HCT116 (cell line): ENCODE measurements around the gene PNMT. TPM values are rescaled to one million over a fixed set of nuclear protein-coding genes. Genes with fewer than 3 reads are reported as not detected.

Source experiments
- ATAC-seq: fragments of 200-7000 bp; cut with Tn5 transposase; 2 replicates; pipeline ENCODE4 v1.9.1; 2020; ENCODE audit warnings: mild to moderate bottlenecking, moderate library complexity
- BruUV-seq: library from RNA; stranded (reverse); fragments of 400-500 nt; replicated peaks from 2 replicates; lab custom pipeline; 2021; lab: Mats Ljungman, UMichigan
- CTCF ChIA-PET: fragments of 300-600 bp; sonication (Branson Sonifier 250); formaldehyde crosslinking; loops from one replicate; lab custom pipeline; 2021; ENCODE audit warnings: antibody characterized with exemption; lab: Charles Lee
- POLR2A ChIA-PET: fragments of 300-600, 350-600 bp; sonication (Branson Sonifier 250); formaldehyde crosslinking; loops from one replicate; lab custom pipeline; 2021; ENCODE audit warnings: antibody characterized with exemption; lab: Charles Lee
- RAD21 ChIA-PET, 2 experiments: fragments of 300-600 bp; sonication (Branson Sonifier 250); formaldehyde crosslinking; loops; one replicate each; lab custom pipeline; 2023; ENCODE audit warnings: low total read pairs in 2 of 2; ENCODE audit not compliant: uncharacterized antibody in 2 of 2, unreplicated experiment in 2 of 2, low non-redundant PET in 1 of 2; lab: Charles Lee
- DNase-seq: peaks from one replicate; pipeline ENCODE4 v3.0.0-alpha.2; 2010; ENCODE audit warnings: low read depth, low spot score
- H2AFZ ChIP-seq: fragments of 200-600 bp; shearing (Covaris generic), sonication (generic); 2 replicates; pipeline ENCODE4 v1.6.1; 2017; ENCODE audit warnings: low read depth, mixed run types, mixed read lengths, antibody characterized with exemption, low read length; ENCODE audit not compliant: poor library complexity, severe bottlenecking
- H3K27ac ChIP-seq: 2 replicates; pipeline ENCODE4 v1.5.1; 2012; ENCODE audit warnings: low read depth, low read length
- H3K27me3 ChIP-seq: fragments of 200-600 bp; sonication (generic); 2 replicates; pipeline ENCODE4 v1.6.1; 2016; ENCODE audit warnings: mixed run types, low read length, mixed read lengths; ENCODE audit not compliant: insufficient read depth
- H3K36me3 ChIP-seq, 2 experiments: fragments of 200-500 bp in 1 of 2; fragments of 200-600 bp in 1 of 2; sonication (Bioruptor generic) in 1 of 2; sonication (generic) in 1 of 2; 2 replicates each; pipeline versions ENCODE4 v1.5.1 to v1.6.1; 2014 to 2016; ENCODE audit warnings: low read length in 2 of 2, inconsistent platforms in 1 of 2, mixed read lengths in 1 of 2, mixed run types in 1 of 2; ENCODE audit not compliant: insufficient read depth in 2 of 2, control insufficient read depth in 1 of 2
- H3K4me1 ChIP-seq, 2 experiments: fragments of 200-600 bp in 1 of 2; sonication (generic) in 1 of 2; 2 replicates each; pipeline versions ENCODE4 v1.5.1 to v1.6.1; 2012 to 2017; ENCODE audit warnings: low read length in 2 of 2, inconsistent platforms in 1 of 2, mild to moderate bottlenecking in 1 of 2, mixed read lengths in 1 of 2, mixed run types in 1 of 2, moderate library complexity in 1 of 2; ENCODE audit not compliant: insufficient read depth in 2 of 2, control insufficient read depth in 1 of 2
- H3K4me2 ChIP-seq: fragments of 200-600 bp; sonication (generic); 2 replicates; pipeline ENCODE4 v1.6.1; 2017; ENCODE audit warnings: mixed run types, low read length, mixed read lengths
- H3K4me3 ChIP-seq, 2 experiments: fragments of 200-600 bp in 1 of 2; sonication (generic) in 1 of 2; replicated peaks in 1 of 2; 2 replicates each; pipeline ENCODE4 v1.5.1; 2011 to 2016; ENCODE audit warnings: low read length in 2 of 2, control low read depth in 1 of 2, low read depth in 1 of 2, mild to moderate bottlenecking in 1 of 2, mixed read lengths in 1 of 2, mixed run types in 1 of 2
- H3K79me2 ChIP-seq: fragments of 200-600 bp; sonication (generic); 2 replicates; pipeline ENCODE4 v1.6.1; 2017; ENCODE audit warnings: mild to moderate bottlenecking, mixed run types, low read length, moderate library complexity, mixed read lengths; ENCODE audit not compliant: insufficient read depth
- H3K9ac ChIP-seq: fragments of 200-600 bp; sonication (generic); 2 replicates; pipeline ENCODE4 v1.6.1; 2016; ENCODE audit warnings: low read length, mixed read lengths
- H3K9me2 ChIP-seq: fragments of 200-600 bp; sonication (generic), shearing (Covaris generic); 2 replicates; pipeline ENCODE4 v1.6.1; 2017; ENCODE audit warnings: mixed run types, mild to moderate bottlenecking, moderate library complexity; ENCODE audit not compliant: insufficient read depth
- H3K9me3 ChIP-seq, 2 experiments: fragments of 200-500 bp in 1 of 2; fragments of 200-600 bp in 1 of 2; sonication (Bioruptor generic) in 1 of 2; sonication (generic) in 1 of 2; 2 replicates each; pipeline ENCODE4 v1.6.1; 2014 to 2017; ENCODE audit warnings: low read length in 2 of 2, mixed read lengths in 2 of 2, inconsistent platforms in 1 of 2, low read depth in 1 of 2, mild to moderate bottlenecking in 1 of 2, mixed run types in 1 of 2, moderate library complexity in 1 of 2; ENCODE audit not compliant: control insufficient read depth in 1 of 2, insufficient read depth in 1 of 2
- H4K20me1 ChIP-seq: fragments of 200-600 bp; sonication (generic), shearing (Covaris generic); 2 replicates; pipeline ENCODE4 v1.6.1; 2017; ENCODE audit warnings: mixed run types, mild to moderate bottlenecking, moderate library complexity; ENCODE audit not compliant: insufficient read depth
- CEBPB ChIP-seq: IDR thresholded peaks from 2 replicates; pipeline ENCODE4 v1.6.1; 2012; ENCODE audit warnings: low read depth
- ELF1 ChIP-seq: IDR thresholded peaks from 2 replicates; pipeline ENCODE4 v1.6.1; 2012; ENCODE audit warnings: low read depth, borderline replicate concordance
- TCF7L2 ChIP-seq: IDR thresholded peaks from 2 replicates; pipeline ENCODE4 v1.7.0; 2011; ENCODE audit warnings: borderline replicate concordance, inconsistent platforms; ENCODE audit not compliant: insufficient read depth, insufficient read length; ENCODE audit errors: extremely low read depth
- intact Hi-C: fragments of 100-400 bp; cut with micrococcal nuclease; formaldehyde crosslinking; loops from 2 replicates; pipeline ENCODE4 v1.10.0; 2022
- total RNA-seq: library from RNA; stranded (reverse); gene quantifications from one replicate; pipeline ENCODE4 v1.2.1, GENCODE V29; 2021; ENCODE audit not compliant: unreplicated experiment
- TF ChIP-seq, protein P1 (sequence below), 3 experiments: fragments of 200-600 bp in 1 of 3; sonication (generic) in 1 of 3; IDR thresholded peaks in 2 of 3; conservative IDR thresholded peaks in 1 of 3; 2 replicates each; pipeline ENCODE4 v1.5.1; 2012 to 2017; ENCODE audit warnings: low read depth in 2 of 3, low read length in 2 of 3, antibody characterized with exemption in 1 of 3, borderline replicate concordance in 1 of 3, control low read depth in 1 of 3, mild to moderate bottlenecking in 1 of 3, mixed read lengths in 1 of 3, mixed run types in 1 of 3, moderate library complexity in 1 of 3; ENCODE audit not compliant: insufficient read depth in 1 of 3

Gene PNMT
- total RNA-seq, 1 experiment from 2014 or later: not detected

GRCh38 chr17:39633570-39634183, 34.6 kb upstream of the PNMT start:
- H3K4me2 ChIP-seq: peak overlapping the region; percentile 67; the same call in 1 of the 2 replicates
- peaks cover 15% of the 10 kb centered on the region for H3K79me2 ChIP-seq
- no peaks in the 10 kb centered on the region for H4K20me1 ChIP-seq
- ATAC-seq (no peak), DNase-seq (no peak)
- RAD21 ChIA-PET: interaction anchor here (1.7 to 2.2 kb wide), 3 partner anchors 10 to 12 kb away, joined by 5 to 12 read pairs (median 7); no protein-coding TSS in a partner anchor
- no peaks in the 10 kb centered on the region for H3K36me3 ChIP-seq
- CTCF ChIA-PET: interaction anchor here (1.4 to 8.3 kb wide), 5 partner anchors 11 to 86 kb away, joined by 4 to 157 read pairs (median 8); no protein-coding TSS in a partner anchor
- no TSS peak for BruUV-seq
- H3K27ac ChIP-seq: peak overlapping the region; percentile 51; the same call in 1 of the 2 replicates
- no peak overlapping the region for H3K9ac ChIP-seq
- no peaks in the 10 kb centered on the region for H3K9me3 ChIP-seq
- no peaks in the 10 kb centered on the region for H3K27me3 ChIP-seq
- TF ChIP-seq TCF7L2 (no peak), CEBPB (no peak)
- intact Hi-C loops: loop anchor here (2.0 kb wide), 1 partner anchor 41 kb away; no protein-coding TSS in a partner anchor
- no peaks in the 10 kb centered on the region for H3K9me2 ChIP-seq
- H3K4me1 ChIP-seq: peaks cover 60 to 83% of the 10 kb centered on the region in 2 experiments
- H3K4me3 ChIP-seq: no peak overlapping the region
- POLR2A ChIA-PET: no interaction called here
- no peak overlapping the region for H2AFZ ChIP-seq

GRCh38 chr17:39634384-39634871, 33.8 kb upstream of the PNMT start:
- H4K20me1 ChIP-seq: no peaks in the 10 kb centered on the region
- H3K4me3 ChIP-seq: no peak overlapping the region
- H3K27ac ChIP-seq: no peak overlapping the region
- H3K27me3 ChIP-seq: no peaks in the 10 kb centered on the region
- no peaks in the 10 kb centered on the region for H3K36me3 ChIP-seq
- H3K79me2 ChIP-seq: peaks cover 23% of the 10 kb centered on the region
- intact Hi-C loops: loop anchor here (2.0 kb wide), 1 partner anchor 40 kb away; no protein-coding TSS in a partner anchor
- POLR2A ChIA-PET: interaction anchor here (0.6 kb wide), 1 partner anchor 87 kb away, joined by 4 read pairs; no protein-coding TSS in a partner anchor
- no peak for TF ChIP-seq ELF1
- TF ChIP-seq, protein P1, sequence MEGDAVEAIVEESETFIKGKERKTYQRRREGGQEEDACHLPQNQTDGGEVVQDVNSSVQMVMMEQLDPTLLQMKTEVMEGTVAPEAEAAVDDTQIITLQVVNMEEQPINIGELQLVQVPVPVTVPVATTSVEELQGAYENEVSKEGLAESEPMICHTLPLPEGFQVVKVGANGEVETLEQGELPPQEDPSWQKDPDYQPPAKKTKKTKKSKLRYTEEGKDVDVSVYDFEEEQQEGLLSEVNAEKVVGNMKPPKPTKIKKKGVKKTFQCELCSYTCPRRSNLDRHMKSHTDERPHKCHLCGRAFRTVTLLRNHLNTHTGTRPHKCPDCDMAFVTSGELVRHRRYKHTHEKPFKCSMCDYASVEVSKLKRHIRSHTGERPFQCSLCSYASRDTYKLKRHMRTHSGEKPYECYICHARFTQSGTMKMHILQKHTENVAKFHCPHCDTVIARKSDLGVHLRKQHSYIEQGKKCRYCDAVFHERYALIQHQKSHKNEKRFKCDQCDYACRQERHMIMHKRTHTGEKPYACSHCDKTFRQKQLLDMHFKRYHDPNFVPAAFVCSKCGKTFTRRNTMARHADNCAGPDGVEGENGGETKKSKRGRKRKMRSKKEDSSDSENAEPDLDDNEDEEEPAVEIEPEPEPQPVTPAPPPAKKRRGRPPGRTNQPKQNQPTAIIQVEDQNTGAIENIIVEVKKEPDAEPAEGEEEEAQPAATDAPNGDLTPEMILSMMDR (IDR thresholded peaks at IDR 0.05 in 2 of 3, conservative IDR thresholded peaks at IDR 0.05 in 1 of 3; ENCODE audit: borderline replicate concordance in 1 of 3, insufficient read depth in 1 of 3, low read depth in 2 of 3, low read length in 2 of 3): peak; percentile 64 to 97 (median 83); a peak in 5 of 6 replicates
- TF ChIP-seq, all 23 proteins: peak for 1
- CTCF ChIA-PET: interaction anchor here (1.0 to 8.3 kb wide), 5 partner anchors 9 to 38 kb away, joined by 3 to 157 read pairs (median 8); no protein-coding TSS in a partner anchor
- BruUV-seq: no TSS peak
- Histone ChIP-seq H3K9me2 (no peaks in the 10 kb centered on the region), H2AFZ (no peak overlapping the region), H3K4me2 (peak overlapping the region; percentile 36; the same call in 1 of the 2 replicates), H3K9ac (no peak overlapping the region), H3K9me3 (no peaks in the 10 kb centered on the region), H3K4me1 (peaks cover 60 to 78% of the 10 kb centered on the region in 2 experiments)
- ATAC-seq (no peak), DNase-seq (no peak)
- RAD21 ChIA-PET: interaction anchor here (1.1 to 2.2 kb wide), 4 partner anchors 11 to 16 kb away, joined by 3 to 12 read pairs (median 4); no protein-coding TSS in a partner anchor
